ENCODE measurements around the gene FBXL3.

Gene FBXL3

DNA sequence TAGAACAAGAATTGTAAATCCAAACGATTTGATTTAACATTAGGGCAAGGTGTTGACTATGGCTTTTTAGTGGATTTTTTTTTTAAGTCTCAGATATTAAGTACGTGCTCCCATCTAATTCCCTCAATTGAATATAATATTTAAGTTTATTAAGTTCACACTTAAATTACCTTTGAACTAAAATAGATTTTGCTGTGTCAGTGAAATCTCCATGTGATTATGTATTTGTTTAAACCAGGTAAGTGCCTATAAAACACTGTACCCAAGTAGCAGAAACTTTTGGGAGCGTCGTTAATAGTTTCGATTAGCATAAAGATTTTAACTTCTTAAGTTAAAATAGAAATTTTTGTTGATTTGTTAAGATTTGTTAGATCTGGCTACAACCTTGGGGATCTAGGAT lies 33.5 kb downstream of the FBXL3 start:
- peak overlapping the region; percentile 98 for H3K9ac ChIP-seq (ENCODE audit: low read length)
- DNase-seq = no peak
- H3K4me3 ChIP-seq (ENCODE audit: insufficient read depth in 1 of 2, low read depth in 1 of 2, low read length in 2 of 2) = peak overlapping the region in 1 of 2 experiments; percentile 96
- peaks cover 20% of the 10 kb centered on the region for H3K79me1 ChIP-seq (replicated peaks; ENCODE audit: low read length, poor library complexity, severe bottlenecking)
- H4K91ac ChIP-seq (ENCODE audit: low read length) = no peak overlapping the region
- no peaks in the 10 kb centered on the region for H3K27me3 ChIP-seq (ENCODE audit: control insufficient read depth in 1 of 2, insufficient read depth in 1 of 2, low read length in 2 of 2)
- H4K8ac ChIP-seq (ENCODE audit: low read length) = no peak overlapping the region
- no peaks in the 10 kb centered on the region for H3K9me3 ChIP-seq (ENCODE audit: control insufficient read depth, low read length)
- no peak overlapping the region for H2BK12ac ChIP-seq (ENCODE audit: low read length in 2 of 2)
- no peak overlapping the region for H2AFZ ChIP-seq (ENCODE audit: low read depth, low read length)
- H2BK5ac ChIP-seq (ENCODE audit: low read depth, low read length, poor library complexity, severe bottlenecking) = no peak overlapping the region
- no peak overlapping the region for H2BK120ac ChIP-seq (ENCODE audit: low read depth, low read length)
- 98% methylated on average over 3 of the region's 5 CpGs for WGBS
- no peak overlapping the region for H2AK5ac ChIP-seq (ENCODE audit: low read length, severe bottlenecking)
- no peak overlapping the region for H3K23ac ChIP-seq (ENCODE audit: low read length in 2 of 2)
- no peak overlapping the region for H3K27ac ChIP-seq (ENCODE audit: low read length, poor library complexity, severe bottlenecking)
- H2BK15ac ChIP-seq (ENCODE audit: low read depth, poor library complexity, severe bottlenecking) = no peak overlapping the region
- no peak overlapping the region for H3K14ac ChIP-seq (ENCODE audit: low read length in 2 of 2)
- H3K4ac ChIP-seq (ENCODE audit: low read depth in 1 of 2, low read length in 2 of 2) = no peak overlapping the region
- no peak overlapping the region for H3K18ac ChIP-seq (ENCODE audit: low read depth in 1 of 2, low read length in 2 of 2)
- peaks cover 0 to 26% of the 10 kb centered on the region in 2 experiments for H3K36me3 ChIP-seq (ENCODE audit: control insufficient read depth in 1 of 2, insufficient read depth in 2 of 2, low read depth in 1 of 2, low read length in 2 of 2)
- H3K4me2 ChIP-seq (ENCODE audit: low read length, poor library complexity, severe bottlenecking) = peak overlapping the region; percentile 10
- peaks cover 7% of the 10 kb centered on the region for H3K4me1 ChIP-seq (ENCODE audit: control insufficient read depth, insufficient read depth, low read depth, low read length)

DNA sequence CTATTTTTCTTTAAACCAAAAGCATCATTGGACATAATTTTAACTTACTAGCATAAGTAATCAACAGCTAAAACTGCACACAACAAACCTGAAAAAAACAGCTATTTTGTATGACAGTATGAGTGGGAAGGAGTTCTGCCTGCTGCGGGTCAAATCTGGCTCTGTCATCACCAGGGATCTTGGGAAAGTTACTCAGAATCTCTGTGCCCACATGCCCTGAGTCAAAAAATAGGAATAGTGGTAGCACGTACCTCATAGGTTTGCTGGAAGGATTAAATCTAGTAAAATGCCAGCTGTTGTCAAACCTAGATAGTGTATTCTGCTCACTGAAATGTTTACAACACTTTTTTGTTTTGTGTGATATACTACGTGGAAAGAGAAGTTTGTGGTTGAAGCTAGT lies 33.9 kb downstream of the FBXL3 start:
- Histone ChIP-seq H4K8ac (ENCODE audit: low read length) (no peak overlapping the region), H2AFZ (ENCODE audit: low read depth, low read length) (no peak overlapping the region), H3K4me2 (ENCODE audit: low read length, poor library complexity, severe bottlenecking) (peak overlapping the region; percentile 95), H2BK15ac (ENCODE audit: low read depth, poor library complexity, severe bottlenecking) (no peak overlapping the region), H3K27ac (ENCODE audit: low read length, poor library complexity, severe bottlenecking) (no peak overlapping the region), H2BK120ac (ENCODE audit: low read depth, low read length) (no peak overlapping the region), H3K4ac (ENCODE audit: low read depth in 1 of 2, low read length in 2 of 2) (no peak overlapping the region), H3K36me3 (ENCODE audit: control insufficient read depth in 1 of 2, insufficient read depth in 2 of 2, low read depth in 1 of 2, low read length in 2 of 2) (peaks cover 0 to 22% of the 10 kb centered on the region in 2 experiments), H4K91ac (ENCODE audit: low read length) (no peak overlapping the region), H3K4me3 (ENCODE audit: insufficient read depth in 1 of 2, low read depth in 1 of 2, low read length in 2 of 2) (peak overlapping the region in 1 of 2 experiments; percentile 96), H3K9me3 (ENCODE audit: control insufficient read depth, low read length) (no peaks in the 10 kb centered on the region), H3K18ac (ENCODE audit: low read depth in 1 of 2, low read length in 2 of 2) (no peak overlapping the region), H3K14ac (ENCODE audit: low read length in 2 of 2) (no peak overlapping the region), H3K79me1 (replicated peaks; ENCODE audit: low read length, poor library complexity, severe bottlenecking) (peaks cover 20% of the 10 kb centered on the region), H3K23ac (ENCODE audit: low read length in 2 of 2) (no peak overlapping the region), H3K9ac (ENCODE audit: low read length) (peak overlapping the region; percentile 98), H3K4me1 (ENCODE audit: control insufficient read depth, insufficient read depth, low read depth, low read length) (peaks cover 7% of the 10 kb centered on the region), H3K27me3 (ENCODE audit: control insufficient read depth in 1 of 2, insufficient read depth in 1 of 2, low read length in 2 of 2) (no peaks in the 10 kb centered on the region), H2BK12ac (ENCODE audit: low read length in 2 of 2) (no peak overlapping the region), H2BK5ac (ENCODE audit: low read depth, low read length, poor library complexity, severe bottlenecking) (no peak overlapping the region), H2AK5ac (ENCODE audit: low read length, severe bottlenecking) (no peak overlapping the region)
- WGBS = 40% methylated on average over 2 of the region's 3 CpGs
- peak; percentile 56 for DNase-seq

DNA sequence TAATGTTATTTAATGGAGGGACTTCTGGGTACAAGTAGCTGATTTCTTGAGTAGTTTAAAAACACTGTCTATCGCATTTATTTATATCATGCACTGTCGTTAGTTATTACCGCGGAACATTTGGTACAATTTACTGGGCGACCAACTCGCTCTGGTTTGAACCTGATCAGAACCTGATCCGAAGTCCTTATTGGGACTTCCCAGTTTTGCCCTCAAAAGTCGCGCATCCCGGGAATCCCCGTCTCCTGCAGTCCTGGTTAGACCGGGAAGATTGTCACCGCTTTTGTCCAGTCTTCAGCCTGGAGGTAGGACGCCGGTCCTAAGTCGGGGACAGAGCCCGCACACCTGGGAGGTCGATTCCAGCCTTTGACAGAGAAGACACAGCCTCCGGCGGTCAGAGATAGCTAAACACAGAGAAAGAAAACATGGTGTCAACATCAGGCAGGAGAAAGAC lies 34.4 kb downstream of the FBXL3 start:
- Histone ChIP-seq H3K79me1 (replicated peaks; ENCODE audit: low read length, poor library complexity, severe bottlenecking) (peaks cover 18% of the 10 kb centered on the region), H2AFZ (ENCODE audit: low read depth, low read length) (peak overlapping the region; percentile 32), H4K91ac (ENCODE audit: low read length) (no peak overlapping the region), H2BK15ac (ENCODE audit: low read depth, poor library complexity, severe bottlenecking) (no peak overlapping the region), H3K4me2 (ENCODE audit: low read length, poor library complexity, severe bottlenecking) (peak overlapping the region; percentile 95), H3K4me3 (ENCODE audit: insufficient read depth in 1 of 2, low read depth in 1 of 2, low read length in 2 of 2) (peak overlapping the region; percentile 93 to 96), H4K8ac (ENCODE audit: low read length) (peak overlapping the region; percentile 97), H3K27ac (ENCODE audit: low read length, poor library complexity, severe bottlenecking) (no peak overlapping the region), H2BK5ac (ENCODE audit: low read depth, low read length, poor library complexity, severe bottlenecking) (no peak overlapping the region), H3K27me3 (ENCODE audit: control insufficient read depth in 1 of 2, insufficient read depth in 1 of 2, low read length in 2 of 2) (no peaks in the 10 kb centered on the region), H3K36me3 (ENCODE audit: control insufficient read depth in 1 of 2, insufficient read depth in 2 of 2, low read depth in 1 of 2, low read length in 2 of 2) (peaks cover 0 to 17% of the 10 kb centered on the region in 2 experiments), H3K9me3 (ENCODE audit: control insufficient read depth, low read length) (no peaks in the 10 kb centered on the region), H3K14ac (ENCODE audit: low read length in 2 of 2) (peak overlapping the region in 1 of 2 experiments; percentile 79), H3K18ac (ENCODE audit: low read depth in 1 of 2, low read length in 2 of 2) (peak overlapping the region in 1 of 2 experiments; percentile 52), H2BK12ac (ENCODE audit: low read length in 2 of 2) (no peak overlapping the region), H3K23ac (ENCODE audit: low read length in 2 of 2) (peak overlapping the region in 1 of 2 experiments; percentile 41), H2BK120ac (ENCODE audit: low read depth, low read length) (no peak overlapping the region), H3K4ac (ENCODE audit: low read depth in 1 of 2, low read length in 2 of 2) (peak overlapping the region in 1 of 2 experiments; percentile 13), H3K9ac (ENCODE audit: low read length) (peak overlapping the region; percentile 98), H3K4me1 (ENCODE audit: control insufficient read depth, insufficient read depth, low read depth, low read length) (peaks cover 7% of the 10 kb centered on the region), H2AK5ac (ENCODE audit: low read length, severe bottlenecking) (no peak overlapping the region)
- WGBS = 2% methylated on average over 20 of the region's 20 CpGs
- peak; percentile 75 for DNase-seq

DNA sequence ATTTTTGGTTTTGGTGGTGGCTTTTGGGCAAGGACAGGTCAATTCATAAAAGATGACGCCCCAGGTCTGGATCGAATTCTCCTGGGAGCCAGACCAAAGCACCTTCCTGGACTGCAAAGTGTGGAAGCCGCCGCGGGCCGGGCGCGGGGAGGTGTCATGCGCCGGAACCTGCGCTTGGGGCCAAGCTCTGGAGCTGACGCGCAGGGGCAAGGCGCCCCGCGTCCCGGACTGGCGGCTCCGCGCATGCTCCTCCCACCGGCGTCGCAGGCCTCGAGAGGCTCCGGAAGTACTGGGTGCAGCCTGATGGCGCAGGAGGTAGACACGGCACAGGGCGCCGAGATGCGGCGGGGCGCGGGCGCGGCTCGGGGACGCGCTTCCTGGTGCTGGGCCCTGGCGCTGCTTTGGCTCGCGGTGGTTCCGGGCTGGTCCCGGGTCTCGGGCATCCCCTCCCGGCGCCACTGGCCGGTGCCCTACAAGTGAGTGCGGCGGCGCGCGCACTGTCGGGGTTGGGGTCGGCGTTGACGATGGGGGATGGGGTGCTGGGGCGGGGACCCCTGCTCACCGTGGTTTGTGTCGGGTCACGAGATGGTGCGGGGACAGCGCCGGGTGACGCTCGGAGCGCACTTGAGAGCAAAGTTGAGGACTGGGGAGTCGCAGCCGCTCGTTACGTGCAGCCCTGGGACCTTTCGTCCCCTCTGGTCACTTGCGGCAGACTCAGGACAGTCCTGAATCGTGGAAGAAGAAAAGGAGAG lies 35.0 kb downstream of the FBXL3 start, which contains the start of gene CLN5:
Gene CLN5, plus strand, starts transcription at position 286 of the 752 bp plus-strand sequence. Its CDS starts 18 bp downstream, at position 304.
- no peak within 1 kb of the TSS for H2BK5ac ChIP-seq (ENCODE audit: low read depth, low read length, poor library complexity, severe bottlenecking)
- H3K4me2 ChIP-seq (ENCODE audit: low read length, poor library complexity, severe bottlenecking) = peak within 1 kb of the TSS; percentile 95
- peak within 1 kb of the TSS; percentile 93 to 96 for H3K4me3 ChIP-seq (ENCODE audit: insufficient read depth in 1 of 2, low read depth in 1 of 2, low read length in 2 of 2)
- peak within 1 kb of the TSS; percentile 89 for H2AFZ ChIP-seq (ENCODE audit: low read depth, low read length)
- under 1% methylated on average over 73 of the region's 73 CpGs for WGBS
- H3K14ac ChIP-seq (ENCODE audit: low read length in 2 of 2) = peak within 1 kb of the TSS in 1 of 2 experiments; percentile 94
- peak within 1 kb of the TSS; percentile 86 to 96 for H3K18ac ChIP-seq (ENCODE audit: low read depth in 1 of 2, low read length in 2 of 2)
- peaks cover 0 to 3% of the 10 kb centered on the region in 2 experiments for H3K27me3 ChIP-seq (ENCODE audit: control insufficient read depth in 1 of 2, insufficient read depth in 1 of 2, low read length in 2 of 2)
- peak within 1 kb of the TSS; percentile 89 to 93 for H3K4ac ChIP-seq (ENCODE audit: low read depth in 1 of 2, low read length in 2 of 2)
- H3K9me3 ChIP-seq (ENCODE audit: control insufficient read depth, low read length) = no peaks in the 10 kb centered on the region
- no peak within 1 kb of the TSS for H2AK5ac ChIP-seq (ENCODE audit: low read length, severe bottlenecking)
- H3K4me1 ChIP-seq (ENCODE audit: control insufficient read depth, insufficient read depth, low read depth, low read length) = peaks cover 7% of the 10 kb centered on the region
- peak; percentile 93 for DNase-seq
- H3K27ac ChIP-seq (ENCODE audit: low read length, poor library complexity, severe bottlenecking) = peak within 1 kb of the TSS; percentile 10
- H3K36me3 ChIP-seq (ENCODE audit: control insufficient read depth in 1 of 2, insufficient read depth in 2 of 2, low read depth in 1 of 2, low read length in 2 of 2) = peaks cover 0 to 17% of the 10 kb centered on the region in 2 experiments
- peaks cover 17% of the 10 kb centered on the region for H3K79me1 ChIP-seq (replicated peaks; ENCODE audit: low read length, poor library complexity, severe bottlenecking)
- H3K23ac ChIP-seq (ENCODE audit: low read length in 2 of 2) = peak within 1 kb of the TSS in 1 of 2 experiments; percentile 83
- peak within 1 kb of the TSS in 1 of 2 experiments; percentile 75 for H2BK12ac ChIP-seq (ENCODE audit: low read length in 2 of 2)
- H4K91ac ChIP-seq (ENCODE audit: low read length) = peak within 1 kb of the TSS; percentile 97
- H4K8ac ChIP-seq (ENCODE audit: low read length) = peak within 1 kb of the TSS; percentile 97
- peak within 1 kb of the TSS; percentile 80 for H2BK120ac ChIP-seq (ENCODE audit: low read depth, low read length)
- H3K9ac ChIP-seq (ENCODE audit: low read length) = peak within 1 kb of the TSS; percentile 98
- peak within 1 kb of the TSS; percentile 39 for H2BK15ac ChIP-seq (ENCODE audit: low read depth, poor library complexity, severe bottlenecking)
